ENCODE measurements around the gene SLC5A3. TPM values are rescaled to one million over a fixed set of nuclear protein-coding genes. Genes with fewer than 3 reads are reported as not detected.

The SLC5A3 gene
- total RNA-seq, 1 experiment from 2014 or later, result 55.0 TPM

- H3K9me2 ChIP-seq (replicated peaks; ENCODE audit: insufficient read depth, low read length), result no peaks in the 10 kb centered on the region
- DNase-seq, result no peak
These were observed 19.1 kb upstream of the SLC5A3 start for GRCh38 chr21:34054259-34054658.

GRCh38 chr21:34055615-34056014, 17.8 kb upstream of the SLC5A3 start:
- H3K9ac ChIP-seq (ENCODE audit: low read length), result no peak overlapping the region
- no peaks in the 10 kb centered on the region for H3K9me2 ChIP-seq (replicated peaks; ENCODE audit: insufficient read depth, low read length)
- no peak overlapping the region for H2AFZ ChIP-seq (ENCODE audit: low read length)
- no peaks in the 10 kb centered on the region for H3K4me1 ChIP-seq (ENCODE audit: low read length)
- H4K20me1 ChIP-seq (ENCODE audit: insufficient read depth, low read depth, low read length), result no peaks in the 10 kb centered on the region
- H3K79me2 ChIP-seq (ENCODE audit: low read length), result no peaks in the 10 kb centered on the region
- no peaks in the 10 kb centered on the region for H3K9me3 ChIP-seq (ENCODE audit: low read length)
- no peaks in the 10 kb centered on the region for H3K36me3 ChIP-seq (ENCODE audit: insufficient read depth, low read length)
- H3K27me3 ChIP-seq (ENCODE audit: low read length), result no peaks in the 10 kb centered on the region
- no peak overlapping the region for H3K4me2 ChIP-seq (ENCODE audit: low read depth, low read length, poor library complexity, severe bottlenecking)
- DNase-seq, result no peak
- H3K27ac ChIP-seq (ENCODE audit: low read length), result no peak overlapping the region
- H3K4me3 ChIP-seq (ENCODE audit: low read length), result no peak overlapping the region

More at GRCh38 chr21:34054259-34054658, 19.1 kb upstream of the SLC5A3 start:
- Histone ChIP-seq H4K20me1 (ENCODE audit: insufficient read depth, low read depth, low read length) (no peaks in the 10 kb centered on the region), H2AFZ (ENCODE audit: low read length) (no peak overlapping the region), H3K9me3 (ENCODE audit: low read length) (no peaks in the 10 kb centered on the region), H3K4me2 (ENCODE audit: low read depth, low read length, poor library complexity, severe bottlenecking) (no peak overlapping the region), H3K9ac (ENCODE audit: low read length) (no peak overlapping the region), H3K27me3 (ENCODE audit: low read length) (no peaks in the 10 kb centered on the region), H3K79me2 (ENCODE audit: low read length) (no peaks in the 10 kb centered on the region), H3K4me3 (ENCODE audit: low read length) (no peak overlapping the region), H3K36me3 (ENCODE audit: insufficient read depth, low read length) (no peaks in the 10 kb centered on the region), H3K27ac (ENCODE audit: low read length) (no peak overlapping the region), H3K4me1 (ENCODE audit: low read length) (no peaks in the 10 kb centered on the region)

- peak; percentile 67 for DNase-seq
- H3K9ac ChIP-seq (ENCODE audit: low read length), result no peak overlapping the region
- H3K9me3 ChIP-seq (ENCODE audit: low read length), result no peaks in the 10 kb centered on the region
- H3K4me2 ChIP-seq (ENCODE audit: low read depth, low read length, poor library complexity, severe bottlenecking), result no peak overlapping the region
- H3K9me2 ChIP-seq (replicated peaks; ENCODE audit: insufficient read depth, low read length), result no peaks in the 10 kb centered on the region
- H3K27me3 ChIP-seq (ENCODE audit: low read length), result no peaks in the 10 kb centered on the region
- no peaks in the 10 kb centered on the region for H3K79me2 ChIP-seq (ENCODE audit: low read length)
- H4K20me1 ChIP-seq (ENCODE audit: insufficient read depth, low read depth, low read length), result no peaks in the 10 kb centered on the region
- H2AFZ ChIP-seq (ENCODE audit: low read length), result no peak overlapping the region
- H3K27ac ChIP-seq (ENCODE audit: low read length), result no peak overlapping the region
- no peaks in the 10 kb centered on the region for H3K4me1 ChIP-seq (ENCODE audit: low read length)
- H3K4me3 ChIP-seq (ENCODE audit: low read length), result no peak overlapping the region
- H3K36me3 ChIP-seq (ENCODE audit: insufficient read depth, low read length), result no peaks in the 10 kb centered on the region
These were observed 11.4 kb upstream of the SLC5A3 start for GRCh38 chr21:34061983-34062382.

GRCh38 chr21:34065027-34065426, 8.4 kb upstream of the SLC5A3 start:
- H3K9me2 ChIP-seq (replicated peaks; ENCODE audit: insufficient read depth, low read length), result no peaks in the 10 kb centered on the region
- H3K27me3 ChIP-seq (ENCODE audit: low read length), result no peaks in the 10 kb centered on the region
- no peaks in the 10 kb centered on the region for H3K9me3 ChIP-seq (ENCODE audit: low read length)
- no peaks in the 10 kb centered on the region for H3K79me2 ChIP-seq (ENCODE audit: low read length)
- no peak for DNase-seq
- peaks cover 7% of the 10 kb centered on the region; the same call in 1 of the 2 replicates for H3K4me1 ChIP-seq (ENCODE audit: low read length)
- no peak overlapping the region for H3K4me3 ChIP-seq (ENCODE audit: low read length)
- H2AFZ ChIP-seq (ENCODE audit: low read length), result no peak overlapping the region
- H3K36me3 ChIP-seq (ENCODE audit: insufficient read depth, low read length), result no peaks in the 10 kb centered on the region
- H3K4me2 ChIP-seq (ENCODE audit: low read depth, low read length, poor library complexity, severe bottlenecking), result no peak overlapping the region
- no peak overlapping the region for H3K27ac ChIP-seq (ENCODE audit: low read length)
- H4K20me1 ChIP-seq (ENCODE audit: insufficient read depth, low read depth, low read length), result no peaks in the 10 kb centered on the region
- H3K9ac ChIP-seq (ENCODE audit: low read length), result no peak overlapping the region

- Histone ChIP-seq H3K36me3 (ENCODE audit: insufficient read depth, low read length) (peaks cover 21% of the 10 kb centered on the region), H4K20me1 (ENCODE audit: insufficient read depth, low read depth, low read length) (peaks cover 9% of the 10 kb centered on the region; the same call in 1 of the 2 replicates), H3K27ac (ENCODE audit: low read length) (no peak overlapping the region), H2AFZ (ENCODE audit: low read length) (no peak overlapping the region), H3K9me3 (ENCODE audit: low read length) (no peaks in the 10 kb centered on the region), H3K9me2 (replicated peaks; ENCODE audit: insufficient read depth, low read length) (no peaks in the 10 kb centered on the region), H3K27me3 (ENCODE audit: low read length) (no peaks in the 10 kb centered on the region), H3K4me1 (ENCODE audit: low read length) (peaks cover 35% of the 10 kb centered on the region), H3K4me2 (ENCODE audit: low read depth, low read length, poor library complexity, severe bottlenecking) (no peak overlapping the region), H3K9ac (ENCODE audit: low read length) (no peak overlapping the region), H3K4me3 (ENCODE audit: low read length) (no peak overlapping the region), H3K79me2 (ENCODE audit: low read length) (peaks cover 27% of the 10 kb centered on the region)
- no peak for DNase-seq
These were observed 1.7 kb upstream of the SLC5A3 start for GRCh38 chr21:34071683-34072082.

- Histone ChIP-seq H3K27ac (ENCODE audit: low read length) (no peak overlapping the region), H3K9me3 (ENCODE audit: low read length) (no peaks in the 10 kb centered on the region), H3K4me2 (ENCODE audit: low read depth, low read length, poor library complexity, severe bottlenecking) (peak overlapping the region; percentile 69), H2AFZ (ENCODE audit: low read length) (peak overlapping the region; percentile 60; the same call in 1 of the 2 replicates), H3K9me2 (replicated peaks; ENCODE audit: insufficient read depth, low read length) (no peaks in the 10 kb centered on the region), H3K4me1 (ENCODE audit: low read length) (peaks cover 42% of the 10 kb centered on the region), H3K4me3 (ENCODE audit: low read length) (peak overlapping the region; percentile 60; the same call in 1 of the 2 replicates), H4K20me1 (ENCODE audit: insufficient read depth, low read depth, low read length) (peaks cover 9% of the 10 kb centered on the region; the same call in 1 of the 2 replicates), H3K36me3 (ENCODE audit: insufficient read depth, low read length) (peaks cover 28% of the 10 kb centered on the region), H3K79me2 (ENCODE audit: low read length) (peaks cover 34% of the 10 kb centered on the region), H3K9ac (ENCODE audit: low read length) (peak overlapping the region; percentile 57), H3K27me3 (ENCODE audit: low read length) (no peaks in the 10 kb centered on the region)
- DNase-seq, result no peak
These were observed 990 bp upstream of the SLC5A3 start for GRCh38 chr21:34072145-34073031.

GRCh38 chr21:34073749-34074282, 438 bp downstream of the SLC5A3 start:
- no peaks in the 10 kb centered on the region for H3K9me3 ChIP-seq (ENCODE audit: low read length)
- H3K36me3 ChIP-seq (ENCODE audit: insufficient read depth, low read length), result peaks cover 36% of the 10 kb centered on the region
- H3K79me2 ChIP-seq (ENCODE audit: low read length), result peaks cover 48% of the 10 kb centered on the region
- H3K9ac ChIP-seq (ENCODE audit: low read length), result peak overlapping the region; percentile 84
- peaks cover 9% of the 10 kb centered on the region; the same call in 1 of the 2 replicates for H4K20me1 ChIP-seq (ENCODE audit: insufficient read depth, low read depth, low read length)
- peak overlapping the region; percentile 84 for H3K4me3 ChIP-seq (ENCODE audit: low read length)
- H3K27ac ChIP-seq (ENCODE audit: low read length), result peak overlapping the region; percentile 82
- peak; percentile 75 for DNase-seq
- H3K9me2 ChIP-seq (replicated peaks; ENCODE audit: insufficient read depth, low read length), result no peaks in the 10 kb centered on the region
- peak overlapping the region; percentile 88 for H3K4me2 ChIP-seq (ENCODE audit: low read depth, low read length, poor library complexity, severe bottlenecking)
- H3K27me3 ChIP-seq (ENCODE audit: low read length), result no peaks in the 10 kb centered on the region
- peaks cover 53% of the 10 kb centered on the region for H3K4me1 ChIP-seq (ENCODE audit: low read length)
- no peak overlapping the region for H2AFZ ChIP-seq (ENCODE audit: low read length)
